GM19043 (cell line): Measurements from ENCODE around the gene LRMDA.

Experiments used
- ATAC-seq: cut with Tn5 transposase; IDR thresholded peaks from one replicate; pipeline ENCODE4 v1.9.1; 2021; ENCODE audit warnings: low read depth; ENCODE audit not compliant: unreplicated experiment

Gene LRMDA

DNA sequence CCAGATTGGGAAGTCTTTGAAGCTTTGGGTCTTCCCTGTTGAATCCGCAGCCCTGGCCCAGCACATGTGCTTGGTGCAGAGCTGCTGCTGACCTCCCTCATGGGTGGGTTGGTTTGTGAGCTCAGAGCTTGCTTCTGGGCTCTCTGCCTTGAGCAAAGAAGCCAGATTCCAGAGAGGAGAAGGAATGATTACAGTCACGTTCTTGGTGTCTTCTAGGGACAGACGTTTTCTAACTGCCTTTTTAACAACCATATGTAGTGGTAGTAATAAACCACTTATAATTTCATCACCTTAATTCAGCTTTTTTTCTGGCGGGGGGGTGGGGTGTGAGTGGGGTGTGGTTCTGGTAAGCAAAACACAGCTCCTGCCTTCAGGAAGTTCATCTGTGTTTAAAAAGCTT, 39.5 kb downstream of the LRMDA start:
- no peak for ATAC-seq

DNA sequence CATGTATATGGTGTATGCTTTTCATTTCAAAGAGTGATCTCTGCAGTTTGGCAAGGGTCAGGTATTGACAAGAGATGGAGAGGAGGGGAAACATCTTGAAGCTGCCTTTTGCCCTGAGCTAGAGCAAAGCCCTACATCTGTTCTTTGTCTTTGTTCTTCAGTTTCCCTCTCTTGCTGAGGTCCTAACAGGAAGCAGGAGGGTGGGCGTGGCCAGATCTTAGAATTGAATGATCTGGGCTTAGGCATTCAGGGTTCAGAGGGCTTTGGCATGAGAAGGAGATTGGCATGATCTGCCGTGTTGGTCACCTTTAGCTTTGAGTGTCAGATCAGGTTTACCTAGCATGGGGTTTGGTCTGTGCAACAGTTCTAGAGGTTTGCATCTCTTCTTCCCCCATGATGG, 41.3 kb downstream of the LRMDA start:
- no peak for ATAC-seq

DNA sequence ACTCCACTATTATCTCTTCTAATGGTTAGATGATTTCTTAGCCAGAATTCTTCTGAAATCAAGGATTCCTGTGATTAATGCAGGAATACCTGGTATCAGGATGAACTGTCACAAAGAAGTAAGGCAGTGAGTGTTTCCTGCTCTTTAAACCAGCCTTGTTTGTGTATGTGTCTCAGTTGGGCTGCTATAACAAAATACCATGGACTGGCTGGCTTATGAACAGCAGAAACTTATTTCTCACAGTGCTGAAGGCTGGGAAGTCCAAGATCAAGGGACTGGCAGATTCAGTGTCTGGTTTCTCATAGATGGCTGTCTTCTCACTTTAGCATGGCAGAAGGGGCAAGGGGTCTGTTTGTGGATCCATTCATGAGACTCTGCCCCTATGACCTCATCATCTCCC, 42.7 kb downstream of the LRMDA start:
- ATAC-seq, result no peak

DNA sequence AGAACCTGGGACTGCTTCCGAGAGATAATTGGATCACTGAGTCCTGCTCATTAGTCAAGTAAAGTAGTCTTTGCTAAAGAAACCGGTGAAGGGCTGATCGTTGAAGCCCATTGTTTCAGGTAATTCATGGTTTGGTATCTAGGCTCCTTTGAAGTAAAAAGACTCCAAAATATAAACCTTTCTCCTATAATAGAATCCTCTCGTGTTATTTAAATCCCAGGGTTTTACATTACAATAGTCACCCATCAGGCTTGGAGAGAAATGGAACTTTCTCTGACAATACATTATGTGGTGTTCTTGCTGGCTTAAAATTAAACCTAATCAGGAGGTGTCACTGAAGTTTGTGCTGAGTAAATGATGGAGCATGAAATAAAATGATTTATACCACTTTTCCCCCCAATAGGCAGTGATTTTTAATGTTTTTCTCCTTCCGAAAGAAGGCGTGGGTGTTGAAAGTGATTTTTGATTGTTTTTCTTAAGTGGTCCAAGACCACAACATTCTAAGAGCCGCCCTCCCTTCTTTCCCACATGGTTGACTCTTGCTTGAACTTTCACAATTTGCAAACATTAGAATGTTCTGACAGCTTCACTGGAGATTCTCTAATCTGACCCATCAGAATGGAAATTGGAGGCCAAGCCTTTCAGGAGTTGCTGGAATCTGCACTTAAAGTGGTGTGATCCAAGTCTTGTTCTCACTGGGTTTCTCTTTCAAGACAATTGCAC, 44.2 kb downstream of the LRMDA start:
- no peak for ATAC-seq

DNA sequence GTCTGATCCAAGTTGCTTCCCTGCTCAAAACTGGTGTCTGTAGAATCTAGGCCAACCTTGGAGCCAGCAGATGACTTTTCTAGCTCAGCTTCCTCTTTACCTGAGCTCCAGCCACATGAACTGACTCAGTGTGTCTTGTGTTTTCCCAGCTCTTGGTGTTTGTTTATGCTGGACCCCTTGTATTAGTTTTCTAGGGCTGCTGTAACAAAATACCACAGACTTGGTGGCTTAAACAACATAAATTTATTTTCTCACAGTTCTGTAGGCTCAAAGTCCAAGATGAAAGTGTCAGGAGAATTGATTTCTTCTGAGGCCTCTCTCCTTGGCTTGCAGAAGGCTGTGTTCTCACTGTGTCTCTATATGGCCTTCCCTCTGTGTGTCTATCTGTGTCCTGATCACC, 45.1 kb downstream of the LRMDA start:
- ATAC-seq, result no peak

DNA sequence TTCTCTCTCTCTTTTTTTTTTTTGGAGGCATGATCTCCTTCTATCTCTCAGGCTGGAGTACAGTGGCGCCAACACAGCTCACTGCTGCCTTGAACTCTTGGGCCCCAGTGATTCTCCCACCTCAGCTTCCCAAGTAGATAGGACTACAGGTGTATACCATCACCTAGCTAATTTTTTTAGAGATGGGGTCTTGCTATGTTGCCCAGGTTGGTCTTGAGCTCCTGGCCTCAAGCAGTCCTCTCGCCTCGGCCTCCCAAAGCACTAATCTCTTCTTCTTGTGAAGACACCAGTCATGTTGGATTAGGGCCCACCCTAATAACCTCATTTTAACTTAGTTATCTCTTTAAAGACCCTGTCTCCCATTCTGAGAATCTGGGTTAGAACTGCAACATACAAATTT, 45.6 kb downstream of the LRMDA start:
- no peak for ATAC-seq

DNA sequence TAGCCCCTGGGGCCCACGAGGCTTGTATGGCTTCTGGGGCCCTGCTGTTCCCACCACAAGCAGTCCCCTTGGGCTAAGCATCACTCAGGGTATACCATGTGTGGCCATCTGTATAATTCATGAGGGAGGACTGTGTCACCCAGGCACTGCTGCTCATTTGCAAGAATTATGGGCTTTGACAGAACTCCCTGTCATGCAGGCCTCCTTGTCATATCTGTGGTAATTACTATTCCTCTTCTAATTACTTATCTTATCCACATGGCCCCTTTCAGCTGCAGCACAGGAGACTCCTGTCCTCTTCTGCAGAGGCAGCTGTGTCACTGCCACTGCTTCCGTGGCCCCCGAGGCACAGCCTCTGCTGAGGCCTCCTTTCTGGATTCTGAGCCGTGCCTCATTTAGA, 46.3 kb downstream of the LRMDA start:
- ATAC-seq, result no peak

DNA sequence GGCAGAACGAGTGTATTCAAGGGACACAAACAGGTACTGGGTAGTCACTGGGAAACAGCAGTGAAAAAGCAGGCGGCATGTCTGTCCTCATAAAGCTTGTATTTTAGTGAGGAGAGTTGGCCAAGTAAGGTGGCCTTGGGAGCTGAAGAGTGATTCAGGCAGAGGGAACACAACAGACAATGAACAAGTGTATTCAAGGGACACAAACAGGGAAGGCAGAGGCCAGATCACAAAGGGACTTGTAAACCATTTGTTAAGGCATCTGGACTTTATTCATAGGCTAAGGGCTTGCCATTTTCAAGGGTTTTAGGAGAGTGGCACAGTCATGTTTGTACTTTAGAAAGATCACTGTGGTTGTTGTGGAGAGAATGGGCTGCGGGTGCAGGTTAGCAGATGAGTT, 49.0 kb downstream of the LRMDA start:
- no peak for ATAC-seq

DNA sequence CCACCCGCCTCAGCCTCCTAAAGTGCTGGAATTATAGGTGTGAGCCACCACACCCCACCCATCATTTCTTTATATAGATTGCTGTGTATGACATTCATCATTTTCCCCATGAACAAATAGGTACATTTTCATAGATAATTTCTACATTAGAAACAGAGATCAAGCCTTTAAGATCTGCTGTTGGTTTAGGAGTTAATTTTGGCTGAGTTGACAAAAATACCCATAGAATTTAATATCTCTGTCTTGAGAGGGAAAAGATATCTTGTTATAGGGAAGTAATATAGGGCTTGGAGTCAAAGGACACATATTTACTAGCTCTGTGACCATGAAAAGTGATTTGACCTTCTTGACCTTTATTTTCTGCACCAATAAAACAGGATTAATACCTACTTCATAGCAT, 51.8 kb downstream of the LRMDA start:
- ATAC-seq, result no peak

DNA sequence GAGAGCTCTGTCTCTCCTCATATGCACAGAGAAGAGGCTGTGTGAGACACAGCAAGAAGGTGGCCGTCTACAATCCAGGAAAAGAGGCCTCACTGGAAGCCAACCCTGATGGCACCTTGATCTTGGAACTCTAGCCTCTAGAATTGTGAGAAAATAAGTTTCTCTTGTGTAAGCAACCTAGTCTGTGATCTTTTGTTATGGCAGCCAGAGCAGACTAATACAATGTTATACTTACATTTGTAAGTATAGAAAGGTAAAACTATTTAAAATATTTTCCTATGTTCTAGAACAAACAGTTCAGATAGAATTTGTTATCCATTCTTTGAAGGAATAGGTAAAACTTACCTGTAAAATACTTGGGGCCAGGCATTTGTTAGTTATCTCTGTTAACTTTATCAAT, 53.3 kb downstream of the LRMDA start:
- ATAC-seq, result no peak

DNA sequence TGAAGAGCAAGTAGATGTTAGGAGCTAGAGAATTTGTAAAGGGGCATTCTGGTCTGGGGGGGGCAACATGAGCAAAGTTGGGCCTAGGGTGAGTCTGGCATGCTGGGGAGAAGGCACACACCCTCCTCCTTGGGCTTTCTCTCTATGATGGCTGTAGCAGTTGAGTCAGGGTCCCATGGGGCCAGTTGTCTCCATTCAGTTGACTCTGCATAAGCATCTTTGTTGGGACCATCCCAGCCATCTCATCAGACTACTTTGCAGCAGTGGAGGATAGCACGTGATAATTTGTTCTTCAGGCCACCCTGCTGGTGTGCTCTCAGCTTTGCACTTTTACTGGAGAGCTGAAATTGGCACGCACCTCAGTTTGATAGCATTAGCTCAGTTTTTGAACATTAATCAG, 55.2 kb downstream of the LRMDA start:
- no peak for ATAC-seq

DNA sequence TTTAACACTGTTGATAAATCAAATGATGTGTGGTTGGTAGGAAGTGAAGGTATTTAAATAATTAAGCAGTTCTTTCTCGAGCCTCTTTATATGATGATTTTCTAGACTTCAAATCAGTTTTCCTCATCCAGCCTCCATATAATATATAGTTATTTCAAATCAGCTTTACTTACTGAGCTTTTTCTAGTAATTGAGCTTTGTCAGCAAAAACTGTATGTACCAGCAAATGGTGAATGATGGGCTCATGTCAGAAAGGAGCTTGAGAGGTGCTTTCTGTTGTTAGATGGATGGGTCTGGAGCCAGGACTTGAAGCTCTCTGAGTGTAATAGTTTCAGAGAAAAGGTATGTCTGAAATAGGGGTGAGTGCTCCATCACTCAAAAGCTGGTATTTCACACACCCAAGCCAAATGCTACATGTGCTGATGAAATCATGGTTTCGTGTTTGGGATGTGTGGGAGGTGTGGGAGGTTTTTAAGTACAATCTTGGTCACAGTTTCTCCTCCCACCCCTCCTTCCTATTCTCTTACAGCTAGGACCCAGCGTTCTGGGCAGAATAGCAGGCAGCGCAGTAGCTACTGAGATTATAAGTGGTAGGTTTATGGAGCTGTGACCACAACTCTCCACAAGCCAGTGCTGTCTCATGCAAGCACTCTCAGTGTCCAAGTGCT, 55.8 kb downstream of the LRMDA start:
- ATAC-seq, result no peak

DNA sequence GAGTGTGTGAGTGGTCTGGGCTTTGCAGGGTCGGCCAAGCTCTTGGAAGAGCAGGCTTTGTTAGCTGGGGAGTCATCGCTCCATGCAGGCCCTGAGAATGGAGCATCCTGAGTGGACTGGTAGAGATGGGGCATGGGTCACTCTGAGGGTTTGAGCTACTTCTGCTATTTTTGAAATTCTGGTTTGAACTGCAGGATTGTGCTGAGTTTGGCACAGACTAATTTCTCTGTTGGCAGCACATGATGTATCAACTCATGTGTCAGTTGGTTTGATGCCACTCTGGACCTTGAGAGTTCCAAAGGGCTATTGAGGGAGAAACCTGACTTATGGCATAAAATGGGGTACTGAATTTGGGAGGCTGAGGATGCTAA, 56.3 kb downstream of the LRMDA start:
- no peak for ATAC-seq

DNA sequence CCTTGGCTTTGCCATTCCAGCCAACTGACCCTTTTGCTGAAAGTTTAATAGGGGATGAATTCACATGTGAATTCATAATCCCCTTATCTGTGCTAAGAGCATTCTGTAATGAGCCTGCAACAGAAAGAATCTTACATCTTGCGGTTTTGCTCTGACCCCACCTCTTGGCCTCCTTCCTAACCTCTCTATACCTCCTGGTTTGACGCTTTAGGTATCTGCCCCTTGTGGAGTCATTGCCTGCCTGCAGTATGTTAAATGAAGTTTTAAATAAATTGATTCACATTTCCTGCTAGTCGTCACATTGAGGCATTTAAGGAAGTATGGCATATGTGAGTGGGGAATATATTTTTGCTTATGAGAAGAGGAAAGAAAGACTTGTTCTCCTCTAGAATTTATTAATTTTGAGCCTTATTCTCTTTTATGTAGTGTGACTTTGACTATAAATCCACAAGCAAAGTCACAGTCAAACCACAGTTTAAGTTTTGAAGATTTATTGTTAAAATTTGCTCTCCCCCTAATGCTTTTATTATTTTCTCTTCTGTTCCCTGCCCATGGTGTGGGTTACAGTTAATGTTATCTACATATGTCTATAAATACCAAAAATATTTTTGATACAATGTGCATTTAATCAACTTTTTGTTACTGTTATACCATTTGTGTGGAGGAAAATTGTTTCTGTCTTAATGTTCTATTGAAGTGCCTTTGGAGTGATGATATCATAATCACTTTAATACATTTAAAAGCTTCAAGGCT, 60.9 kb downstream of the LRMDA start:
- no peak for ATAC-seq

DNA sequence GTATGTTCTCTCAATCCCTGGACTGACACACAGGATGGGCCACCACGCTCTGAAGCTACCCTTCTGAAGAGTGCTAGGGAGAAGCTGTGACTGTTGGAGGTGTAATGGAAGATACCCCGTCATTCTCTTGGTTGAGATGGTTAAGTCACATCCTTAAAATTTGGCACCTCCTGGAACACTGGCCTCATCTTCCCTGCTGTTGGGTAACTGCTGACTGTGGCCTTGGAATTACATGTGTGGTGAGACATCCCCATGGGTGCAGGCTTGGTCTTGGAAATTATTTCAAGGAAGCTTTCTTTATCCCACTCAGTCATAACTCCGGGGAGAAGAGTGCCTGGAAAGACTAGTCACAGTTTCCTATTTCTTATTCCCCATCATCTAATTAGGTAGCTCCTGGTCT, 62.0 kb downstream of the LRMDA start:
- no peak for ATAC-seq

DNA sequence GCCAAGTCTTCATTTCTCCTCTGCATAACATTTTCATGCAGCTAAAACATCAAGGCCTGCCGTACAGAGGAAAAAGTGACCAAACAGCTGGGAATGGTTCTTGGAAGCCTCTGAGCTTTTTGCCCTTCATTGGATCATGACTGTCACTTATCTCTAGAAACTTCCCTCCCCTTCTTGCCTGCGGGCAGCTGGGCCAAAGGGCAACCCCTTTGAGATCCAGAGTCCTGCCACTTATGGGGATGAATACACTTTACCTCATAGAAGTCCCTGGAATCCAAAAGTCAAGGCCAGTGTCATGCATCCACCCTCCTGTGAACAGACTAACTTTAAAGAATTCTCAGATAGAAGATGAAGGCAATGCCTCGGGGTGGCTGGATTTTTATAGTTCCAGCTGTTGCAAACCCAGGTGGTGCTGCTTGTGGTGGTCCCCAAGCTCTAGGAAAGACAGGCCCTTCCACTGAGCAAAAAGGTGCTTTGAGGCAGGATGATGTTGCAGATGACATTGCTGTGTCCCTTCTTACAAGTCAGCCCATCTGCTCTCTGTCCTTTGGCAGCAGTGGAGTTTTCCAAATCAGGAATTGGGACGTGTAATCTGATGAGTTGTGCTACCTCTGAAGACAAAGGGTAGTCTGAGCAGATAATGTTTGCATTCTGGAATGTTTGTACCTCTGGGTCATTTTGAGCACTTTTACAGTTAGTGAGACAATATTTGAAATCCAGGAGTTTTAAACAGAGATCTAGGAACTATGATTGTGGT, 64.2 kb downstream of the LRMDA start:
- no peak for ATAC-seq

DNA sequence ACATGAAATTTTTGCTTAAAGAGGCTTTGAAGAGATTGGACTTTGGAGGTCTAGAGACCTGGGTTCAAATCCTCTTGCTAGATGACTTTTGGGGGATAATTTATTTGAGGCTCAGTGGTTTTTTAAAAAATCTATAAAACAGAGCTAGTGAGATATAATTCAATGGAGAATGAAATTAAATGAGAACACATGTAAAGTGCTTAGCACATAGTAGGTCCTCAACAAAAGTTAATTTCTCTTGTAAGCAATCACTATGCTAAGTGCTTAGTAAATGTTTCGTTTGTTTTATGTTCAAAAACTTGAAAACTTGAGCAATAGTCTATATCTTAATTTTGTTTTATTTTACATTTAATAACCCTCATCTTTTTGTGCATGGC, 64.8 kb downstream of the LRMDA start:
- ATAC-seq, result no peak

DNA sequence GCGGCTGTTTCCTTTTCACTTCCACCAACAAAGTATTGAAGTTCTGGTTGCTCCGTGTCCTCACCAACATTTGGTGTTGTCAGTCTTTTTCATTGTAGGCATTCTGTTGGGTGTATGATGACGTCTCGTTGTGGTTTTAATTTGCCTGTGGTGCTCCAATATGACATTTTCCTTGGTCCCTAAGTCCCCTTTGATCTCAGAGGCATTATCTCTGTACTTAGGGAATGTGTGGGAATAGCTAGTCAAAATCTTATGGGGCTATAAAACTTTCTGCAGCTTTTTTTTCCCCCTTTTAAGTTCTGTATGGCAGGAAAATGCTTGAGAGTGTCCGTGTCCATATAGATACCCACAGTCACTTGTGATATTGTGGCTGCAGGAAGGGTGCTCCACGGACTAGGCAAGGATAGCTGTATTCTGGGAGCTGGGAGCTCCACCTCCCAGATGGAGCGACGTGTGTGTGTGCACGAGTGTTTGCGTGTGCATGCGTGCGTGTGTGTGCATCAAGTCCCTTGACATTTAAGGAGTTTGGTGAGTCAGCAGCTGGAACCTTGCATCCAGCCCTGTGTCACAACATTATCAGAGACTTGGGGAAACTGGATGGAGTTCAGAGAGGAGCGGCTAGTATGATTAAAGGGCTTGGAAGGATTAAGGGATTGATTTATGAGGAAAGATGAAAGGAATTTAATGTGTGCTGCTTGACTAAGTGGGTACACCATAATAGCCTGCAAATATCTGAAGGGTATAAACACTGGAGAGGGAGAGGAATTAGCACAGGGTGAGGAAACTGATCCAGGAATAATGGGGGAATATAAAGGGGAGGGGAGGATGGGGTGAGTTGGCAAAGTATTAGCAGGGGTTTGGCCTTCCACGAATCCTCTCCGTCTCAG, 66.8 kb downstream of the LRMDA start:
- no peak for ATAC-seq

DNA sequence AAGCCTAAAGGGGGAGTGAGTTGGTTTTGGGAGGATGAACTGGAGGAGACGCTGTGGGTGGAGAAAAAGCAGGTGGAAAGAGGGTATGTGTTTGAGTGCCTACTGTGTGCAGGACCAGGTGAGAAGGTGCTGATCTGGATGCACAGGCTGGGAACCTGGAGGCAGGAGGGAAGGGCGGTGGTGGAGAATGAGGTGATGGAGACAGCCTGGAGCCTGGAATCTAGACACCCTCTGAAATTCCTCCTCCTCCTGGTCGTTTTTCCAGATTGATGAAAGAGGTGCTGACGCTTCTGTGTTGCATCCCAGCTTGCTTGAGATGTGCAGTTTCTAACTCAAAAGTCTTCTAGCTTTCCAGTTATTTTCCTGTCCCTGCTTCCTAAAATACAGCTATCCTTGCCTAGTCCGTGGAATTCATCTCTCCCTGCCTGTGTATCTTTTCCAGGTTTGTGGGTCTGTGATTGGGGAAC, 67.5 kb downstream of the LRMDA start:
- no peak for ATAC-seq

DNA sequence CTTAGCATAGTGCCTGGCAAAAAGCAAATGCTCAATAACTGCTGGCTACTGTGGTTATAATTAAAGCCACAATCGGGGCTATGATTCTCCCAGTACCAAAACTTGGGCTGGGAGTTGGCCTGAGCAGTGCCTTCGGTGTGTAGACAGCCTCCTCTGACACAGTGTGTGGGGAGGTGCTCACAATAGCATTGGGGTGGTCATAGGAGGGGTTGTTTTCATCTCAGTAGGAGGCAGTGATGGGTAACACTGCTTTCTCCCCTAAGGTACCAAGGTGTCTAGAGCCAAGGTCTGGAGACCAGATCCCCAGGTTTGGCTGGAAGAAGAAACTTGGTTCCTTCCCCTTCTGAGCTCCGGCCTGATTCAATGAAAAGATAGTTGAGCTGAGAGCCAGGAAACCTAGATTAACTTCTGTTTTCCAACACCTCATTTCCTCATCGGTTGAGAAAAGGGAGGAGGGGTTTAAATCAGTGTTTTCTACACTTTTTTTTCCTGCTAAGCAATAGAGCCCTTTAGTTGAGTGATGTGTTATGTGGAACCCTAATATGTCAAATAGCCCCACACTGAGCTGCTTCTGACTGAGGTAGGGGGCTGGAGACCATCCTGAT, 68.2 kb downstream of the LRMDA start:
- no peak for ATAC-seq
